Lung (tissue), 12 donors: ENCODE results near the gene NRDE2. TPM values are rescaled to one million over a fixed set of nuclear protein-coding genes. Genes with fewer than 3 reads are reported as not detected.

ENCODE experiments used
- ATAC-seq: fragments of 200-7000 bp; cut with Tn5 transposase; one replicate; pipeline ENCODE4 v1.9.1; 2020; ENCODE audit warnings: moderate number of reproducible peaks; ENCODE audit not compliant: insufficient read depth, low FRiP score
- DNase-seq, 3 donors: peaks; one replicate each; pipeline ENCODE4 v3.0.0-alpha.2; 2013 to 2017
- H3K27ac ChIP-seq, 2 donors: one replicate each; pipeline ENCODE4 v1.5.1; 2013; ENCODE audit warnings: mild to moderate bottlenecking in 2 of 2, moderate library complexity in 2 of 2, control low read depth in 1 of 2, inconsistent platforms in 1 of 2, low read depth in 1 of 2, low read length in 1 of 2
- H3K27me3 ChIP-seq, 3 donors: one replicate each; pipeline ENCODE4 v1.5.1; 2013; ENCODE audit warnings: low read length in 2 of 3; ENCODE audit not compliant: control insufficient read depth in 3 of 3, insufficient read depth in 3 of 3
- H3K36me3 ChIP-seq, 4 donors: one replicate each; pipeline ENCODE4 v1.5.1; 2013; ENCODE audit warnings: low read length in 4 of 4, mild to moderate bottlenecking in 1 of 4, moderate library complexity in 1 of 4; ENCODE audit not compliant: control insufficient read depth in 4 of 4, insufficient read depth in 4 of 4
- H3K4me1 ChIP-seq, 5 donors: one replicate each; pipeline ENCODE4 v1.5.1; 2013; ENCODE audit warnings: low read length in 5 of 5, mild to moderate bottlenecking in 2 of 5, moderate library complexity in 1 of 5; ENCODE audit not compliant: control insufficient read depth in 5 of 5, insufficient read depth in 5 of 5
- H3K4me3 ChIP-seq: one replicate; pipeline ENCODE4 v1.5.1; 2013; ENCODE audit warnings: mild to moderate bottlenecking, control low read depth, moderate library complexity
- H3K9ac ChIP-seq, 2 donors: one replicate each; pipeline ENCODE4 v1.5.1; 2013; ENCODE audit warnings: low read length in 2 of 2, control low read depth in 1 of 2; ENCODE audit not compliant: insufficient read depth in 1 of 2
- H3K9me3 ChIP-seq, 4 donors: one replicate each; pipeline ENCODE4 v1.5.1; 2013; ENCODE audit warnings: low read length in 3 of 4, mild to moderate bottlenecking in 1 of 4, moderate library complexity in 1 of 4; ENCODE audit not compliant: control insufficient read depth in 4 of 4, insufficient read depth in 3 of 4
- WGBS, 2 donors: extraction: QIAGEN DNeasy Blood & Tissue Kit; methylation state at CpG; one replicate each; pipeline ENCODE4 v1.1.7; 2013; 5-methylcytosine and 5-hydroxymethylcytosine counted together
- polyA plus RNA-seq, 2 donors: library from polyadenylated mRNA; stranded (reverse); fragments of 200-250 nt; gene quantifications; one replicate each; pipeline ENCODE4 v1.2.1, GENCODE V29; 2013
- total RNA-seq, 2 donors: library from RNA; depleted of rRNA in 1 of 2; stranded (reverse); fragments of >200 nt in 1 of 2; gene quantifications; one replicate each; pipeline ENCODE4 v1.2.1, GENCODE V29; 2014 to 2021
- TF ChIP-seq, protein P1 (sequence below): IDR thresholded peaks from 2 replicates; pipeline ENCODE4 v1.5.1; 2012; ENCODE audit warnings: mild to moderate bottlenecking; ENCODE audit errors: control extremely low read depth, extremely low read depth
- donor health status: control.
- donor health status: control.
- donor health status: Bipolar disorder and iron deficiency.
- donor health status: healthy.
- donor health status: DM: yes; HTN: yes; CAD: no.

Gene NRDE2
- total and polyA plus RNA-seq, 4 donors, result 7.0 to 21.0 (median 13.3) TPM

DNA sequence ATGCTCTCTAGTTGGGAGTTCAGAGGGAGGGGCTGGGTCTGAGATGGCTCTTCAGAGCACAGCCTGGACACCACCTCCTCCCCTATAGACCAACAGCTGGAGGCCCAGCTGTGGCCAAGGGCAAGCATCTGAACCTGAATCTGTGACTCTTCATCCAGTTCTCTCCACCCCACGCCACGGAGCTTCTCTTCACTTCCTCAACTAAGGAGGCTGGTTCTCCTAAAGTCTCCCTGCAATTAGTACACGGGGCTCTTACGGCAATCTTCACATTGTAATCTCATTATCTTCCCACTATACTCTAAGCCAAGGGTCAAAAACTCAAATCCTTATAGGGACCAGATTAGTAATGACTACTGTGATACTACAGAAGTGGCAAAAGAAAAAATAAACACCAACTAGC lies 9.8 kb downstream of the NRDE2 start:
- TF ChIP-seq, protein P1, sequence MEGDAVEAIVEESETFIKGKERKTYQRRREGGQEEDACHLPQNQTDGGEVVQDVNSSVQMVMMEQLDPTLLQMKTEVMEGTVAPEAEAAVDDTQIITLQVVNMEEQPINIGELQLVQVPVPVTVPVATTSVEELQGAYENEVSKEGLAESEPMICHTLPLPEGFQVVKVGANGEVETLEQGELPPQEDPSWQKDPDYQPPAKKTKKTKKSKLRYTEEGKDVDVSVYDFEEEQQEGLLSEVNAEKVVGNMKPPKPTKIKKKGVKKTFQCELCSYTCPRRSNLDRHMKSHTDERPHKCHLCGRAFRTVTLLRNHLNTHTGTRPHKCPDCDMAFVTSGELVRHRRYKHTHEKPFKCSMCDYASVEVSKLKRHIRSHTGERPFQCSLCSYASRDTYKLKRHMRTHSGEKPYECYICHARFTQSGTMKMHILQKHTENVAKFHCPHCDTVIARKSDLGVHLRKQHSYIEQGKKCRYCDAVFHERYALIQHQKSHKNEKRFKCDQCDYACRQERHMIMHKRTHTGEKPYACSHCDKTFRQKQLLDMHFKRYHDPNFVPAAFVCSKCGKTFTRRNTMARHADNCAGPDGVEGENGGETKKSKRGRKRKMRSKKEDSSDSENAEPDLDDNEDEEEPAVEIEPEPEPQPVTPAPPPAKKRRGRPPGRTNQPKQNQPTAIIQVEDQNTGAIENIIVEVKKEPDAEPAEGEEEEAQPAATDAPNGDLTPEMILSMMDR, result no peak
- peaks cover 0 to 4% (median 0%) of the 10 kb centered on the region in 4 donors for H3K9me3 ChIP-seq
- 65 to 79% methylated on average over 4 of the region's 4 CpGs for WGBS, 2 donors
- H3K4me1 ChIP-seq, result peaks cover 0 to 5% (median 0%) of the 10 kb centered on the region in 5 donors
- H3K4me3 ChIP-seq, result no peak overlapping the region
- H3K36me3 ChIP-seq, result peaks cover 0 to 15% (median 2%) of the 10 kb centered on the region in 4 donors
- no peak overlapping the region for H3K9ac ChIP-seq
- ATAC-seq (no peak), DNase-seq (no peak)
- H3K27ac ChIP-seq, result no peak overlapping the region
- H3K27me3 ChIP-seq, result no peaks in the 10 kb centered on the region

DNA sequence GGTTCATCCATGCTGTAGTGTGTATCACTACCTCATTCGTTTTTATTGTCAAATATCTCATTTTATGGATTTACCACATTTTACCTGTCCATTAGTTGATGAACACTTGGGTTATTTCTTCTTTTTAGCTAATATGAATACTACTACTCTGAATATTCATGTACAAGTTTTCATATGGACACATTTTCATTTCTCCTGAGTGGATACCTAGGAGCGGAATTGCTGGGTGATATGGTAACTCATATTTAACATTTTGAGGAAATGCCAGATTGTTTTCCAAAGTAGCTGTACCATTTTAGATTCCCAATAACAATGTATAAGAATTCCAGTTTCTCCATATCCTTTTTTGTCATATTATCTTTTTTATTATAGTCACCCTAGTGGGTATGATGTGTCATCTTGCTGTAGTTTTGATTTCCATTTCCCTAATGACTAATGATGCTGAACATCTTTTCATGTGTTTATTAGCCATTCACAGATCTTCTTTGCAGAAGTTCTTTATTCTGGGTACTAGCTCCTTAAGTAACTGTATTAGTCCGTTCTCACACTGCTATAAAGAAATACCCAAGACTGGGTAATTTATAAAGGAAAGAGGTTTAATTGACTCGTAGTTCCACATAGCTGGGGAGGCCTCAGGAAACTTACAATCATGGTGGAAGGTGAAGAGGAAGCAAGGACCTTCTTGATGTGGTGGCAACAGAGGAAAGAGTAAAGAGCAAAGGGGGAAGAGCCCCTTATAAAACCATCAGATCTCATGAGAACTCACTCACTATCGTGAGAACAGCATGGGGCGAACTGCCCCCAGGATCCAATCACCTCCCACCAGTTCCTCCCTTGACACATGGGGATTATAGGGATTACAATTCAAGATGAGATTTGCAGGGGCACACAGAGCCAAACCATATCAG lies 11.9 kb downstream of the NRDE2 start:
- H3K9me3 ChIP-seq, result peaks cover 0 to 4% (median 0%) of the 10 kb centered on the region in 4 donors
- no peak for DNase-seq
- H3K4me1 ChIP-seq, result no peaks in the 10 kb centered on the region
- H3K36me3 ChIP-seq, result peaks cover 7 to 22% (median 9%) of the 10 kb centered on the region in 4 donors
- H3K27ac ChIP-seq, result no peak overlapping the region
- no peaks in the 10 kb centered on the region for H3K27me3 ChIP-seq
- 95 to 96% methylated on average over 6 of the region's 6 CpGs for WGBS, 2 donors
- TF ChIP-seq, protein P1, result no peak
- H3K9ac ChIP-seq, result no peak overlapping the region
- no peak overlapping the region for H3K4me3 ChIP-seq
- ATAC-seq, result no peak

DNA sequence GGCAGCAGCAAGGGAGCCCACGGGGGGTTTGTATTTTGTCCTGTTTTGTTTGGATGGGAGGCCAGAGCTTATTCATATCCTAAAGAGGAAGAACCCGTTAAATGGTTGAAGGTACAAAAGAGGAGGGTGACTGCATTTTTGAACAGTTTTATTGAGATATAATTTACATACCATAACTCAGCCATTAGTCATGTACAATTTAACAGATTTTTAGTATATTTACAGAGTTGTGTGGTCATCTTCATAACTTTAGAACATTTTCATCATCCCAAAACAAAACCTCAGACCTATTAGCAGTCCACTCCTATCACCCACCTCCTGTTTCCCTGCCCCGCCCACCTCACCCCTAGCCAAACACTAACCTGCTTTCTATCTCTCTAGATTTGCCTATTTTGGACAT lies 12.6 kb downstream of the NRDE2 start:
- DNase-seq (no peak), ATAC-seq (no peak)
- TF ChIP-seq, protein P1, result no peak
- H3K9me3 ChIP-seq, result peaks cover 0 to 4% (median 0%) of the 10 kb centered on the region in 4 donors
- H3K4me1 ChIP-seq, result no peaks in the 10 kb centered on the region
- H3K4me3 ChIP-seq, result no peak overlapping the region
- H3K9ac ChIP-seq, result no peak overlapping the region
- 90 to 94% methylated on average over 3 of the region's 3 CpGs for WGBS, 2 donors
- H3K27ac ChIP-seq, result no peak overlapping the region
- H3K27me3 ChIP-seq, result no peaks in the 10 kb centered on the region
- H3K36me3 ChIP-seq, result peaks cover 7 to 22% (median 10%) of the 10 kb centered on the region in 4 donors
